HepG2 (cell line): ENCODE results near the gene SHISA9. TPM values are rescaled to one million over a fixed set of nuclear protein-coding genes. Genes with fewer than 3 reads are reported as not detected.

ENCODE experiments used
- ATAC-seq: fragments of 200-7000 bp; cut with Tn5 transposase; 3 replicates; pipeline ENCODE4 v1.9.1; 2020; ENCODE audit warnings: mild to moderate bottlenecking, moderate library complexity
- BruUV-seq: library from RNA; stranded (reverse); fragments of 400-500 nt; replicated peaks from 2 replicates; lab custom pipeline; 2021; lab: Mats Ljungman, UMichigan
- CTCF ChIA-PET: fragments of 300-600 bp; formaldehyde crosslinking; extraction: SDS; loops from one replicate; lab custom pipeline; 2021; ENCODE audit warnings: low total read pairs, inconsistent platforms, low intra/inter-chr PET ratio; lab: Yijun Ruan, JAX
- POLR2A ChIA-PET: fragments of 350-600 bp; sonication (Branson Sonifier 250); formaldehyde crosslinking; loops from one replicate; lab custom pipeline; 2020; ENCODE audit warnings: antibody characterized with exemption, inconsistent platforms; lab: Yijun Ruan, JAX
- DNase-seq: peaks from one replicate; pipeline ENCODE4 v3.0.0-alpha.2; 2015; ENCODE audit warnings: low spot score
- FAIRE-seq: peaks from 3 replicates; lab custom pipeline; 2011; peaks lifted over from hg19 to GRCh38; lab: Jason Lieb, UNC
- H2AFZ ChIP-seq: one replicate; pipeline ENCODE4 v1.6.1; 2011; ENCODE audit warnings: low read length, inconsistent platforms
- H3K27ac ChIP-seq: fragments of 300-600 bp; 3 replicates; pipeline ENCODE4 v1.8.0; 2011; ENCODE audit warnings: mixed run types, mild to moderate bottlenecking, mixed read lengths, low read length, inconsistent platforms; ENCODE audit not compliant: insufficient read depth; ENCODE audit errors: extremely low read length
- H3K27me3 ChIP-seq, 2 experiments: fragments of 200-600 bp in 1 of 2; 2 replicates in 1 of 2; 3 replicates in 1 of 2; pipeline versions ENCODE4 v1.6.0 to v1.8.0; 2011; ENCODE audit warnings: low read length in 2 of 2, mild to moderate bottlenecking in 2 of 2, moderate library complexity in 2 of 2, inconsistent platforms in 1 of 2; ENCODE audit not compliant: insufficient read depth in 2 of 2, control insufficient read depth in 1 of 2
- H3K36me3 ChIP-seq, 2 experiments: fragments of 200-600 bp in 1 of 2; replicated peaks in 1 of 2; 2 replicates in 1 of 2; 3 replicates in 1 of 2; pipeline versions ENCODE4 v1.5.1 to v1.8.0; 2011; ENCODE audit warnings: low read length in 2 of 2, inconsistent platforms in 1 of 2; ENCODE audit not compliant: insufficient read depth in 2 of 2, control insufficient read depth in 1 of 2
- H3K4me1 ChIP-seq: 2 replicates; pipeline ENCODE4 v1.5.1; 2012; ENCODE audit warnings: low read length, inconsistent platforms; ENCODE audit not compliant: insufficient read depth
- H3K4me2 ChIP-seq: 2 replicates; pipeline ENCODE4 v1.6.0; 2011; ENCODE audit warnings: low read depth, low read length, inconsistent platforms
- H3K4me3 ChIP-seq, 3 experiments: fragments of 200-600 bp in 1 of 3; sonication (generic), shearing (Covaris generic) in 1 of 3; replicated peaks in 1 of 3; 2 replicates each; pipeline ENCODE4 v1.5.1; 2011 to 2016; ENCODE audit warnings: low read length in 3 of 3, inconsistent platforms in 2 of 3, low read depth in 2 of 3, mild to moderate bottlenecking in 2 of 3, control low read depth in 1 of 3, mixed read lengths in 1 of 3; ENCODE audit not compliant: insufficient read depth in 1 of 3
- H3K79me2 ChIP-seq: one replicate; pipeline ENCODE4 v1.6.1; 2011; ENCODE audit warnings: low read length, inconsistent platforms; ENCODE audit not compliant: insufficient read depth
- H3K9ac ChIP-seq: 2 replicates; pipeline ENCODE4 v1.6.0; 2011; ENCODE audit warnings: mild to moderate bottlenecking, low read depth, low read length, inconsistent platforms; ENCODE audit not compliant: insufficient read depth
- H3K9me3 ChIP-seq: 2 replicates; pipeline ENCODE4 v1.5.1; 2012; ENCODE audit warnings: mild to moderate bottlenecking, low read length
- H4K20me1 ChIP-seq: 2 replicates; pipeline ENCODE4 v1.6.0; 2011; ENCODE audit warnings: inconsistent platforms, mild to moderate bottlenecking, low read length, moderate library complexity; ENCODE audit not compliant: insufficient read depth
- BHLHE40 ChIP-seq: IDR thresholded peaks from 2 replicates; pipeline ENCODE4 v1.6.1; 2011; ENCODE audit warnings: low read length, improper control_type of control experiment
- DNMT3B ChIP-seq: conservative IDR thresholded peaks from 2 replicates; pipeline ENCODE4 v1.6.1; 2016; ENCODE audit warnings: missing biosample characterization, control low read depth
- FOXO1 ChIP-seq: sonication (generic); formaldehyde crosslinking; IDR thresholded peaks from 2 replicates; pipeline ENCODE4 v1.4.0; 2020; ENCODE audit warnings: missing genetic modification reagents
- FOXP4 ChIP-seq: sonication (generic); formaldehyde crosslinking; IDR thresholded peaks from 2 replicates; pipeline ENCODE4 v1.4.0; 2020; ENCODE audit warnings: missing genetic modification reagents
- MBD4 ChIP-seq: IDR thresholded peaks from 2 replicates; pipeline ENCODE4 v1.6.1; 2012; ENCODE audit warnings: low read length, inconsistent platforms, borderline replicate concordance
- NR0B2 ChIP-seq: sonication (generic); formaldehyde crosslinking; IDR thresholded peaks from 2 replicates; pipeline ENCODE4 v1.4.0; 2020; ENCODE audit warnings: mild to moderate bottlenecking, missing genetic modification reagents
- RBM39 ChIP-seq: fragments of 200-400 bp; formaldehyde crosslinking; IDR thresholded peaks from one replicate; pipeline ENCODE4 v1.6.1; 2018; ENCODE audit warnings: antibody characterized with exemption, mild to moderate bottlenecking, low read depth, low read length; ENCODE audit not compliant: poor library complexity, severe bottlenecking
- SMYD3 ChIP-seq: sonication (generic); formaldehyde crosslinking; IDR thresholded peaks from 2 replicates; pipeline ENCODE4 v1.8.1; 2023; ENCODE audit warnings: mild to moderate bottlenecking, missing genetic modification reagents
- TERF1 ChIP-seq: sonication (generic); formaldehyde crosslinking; IDR thresholded peaks from 2 replicates; pipeline ENCODE4 v1.8.0; 2022; ENCODE audit warnings: mild to moderate bottlenecking, missing genetic modification reagents, moderate library complexity
- TOE1 ChIP-seq: sonication (generic); formaldehyde crosslinking; IDR thresholded peaks from 2 replicates; pipeline ENCODE4 v1.4.0; 2020; ENCODE audit warnings: mild to moderate bottlenecking, missing genetic modification reagents
- YEATS4 ChIP-seq: sonication (generic); formaldehyde crosslinking; IDR thresholded peaks from 2 replicates; pipeline ENCODE4 v1.4.0; 2020; ENCODE audit warnings: missing genetic modification reagents, borderline replicate concordance
- ZBTB7B ChIP-seq: sonication (generic); formaldehyde crosslinking; IDR thresholded peaks from 2 replicates; pipeline ENCODE4 v1.4.0; 2020; ENCODE audit warnings: missing genetic modification reagents
- ZNF33A ChIP-seq: sonication (generic); formaldehyde crosslinking; IDR thresholded peaks from 2 replicates; pipeline ENCODE4 v1.5.1; 2020; ENCODE audit warnings: missing genetic modification reagents, mild to moderate bottlenecking, moderate library complexity, borderline replicate concordance
- ZNF569 ChIP-seq: sonication (generic); formaldehyde crosslinking; IDR thresholded peaks from 2 replicates; pipeline ENCODE4 v1.5.0; 2020; ENCODE audit warnings: mild to moderate bottlenecking, missing genetic modification reagents, moderate library complexity, borderline replicate concordance
- ZNF572 ChIP-seq: sonication (generic); formaldehyde crosslinking; IDR thresholded peaks from 2 replicates; pipeline ENCODE4 v1.5.1; 2020; ENCODE audit warnings: mild to moderate bottlenecking, missing genetic modification reagents
- ZNF713 ChIP-seq: sonication (generic); formaldehyde crosslinking; IDR thresholded peaks from 2 replicates; pipeline ENCODE4 v1.4.0; 2020; ENCODE audit warnings: mild to moderate bottlenecking, missing genetic modification reagents
- WGBS: methylation state at CpG from one replicate; pipeline ENCODE4 v1.1.6; 2017; ENCODE audit warnings: low lambda C conversion rate; 5-methylcytosine and 5-hydroxymethylcytosine counted together
- in situ Hi-C: cut with HindIII; loops from 2 replicates; pipeline ENCODE4 v1.10.0; 2017; ENCODE audit warnings: low pct_unique_long_range_greater_than_20kb; ENCODE audit not compliant: extremely low pct_ligation_motif_present
- intact Hi-C: fragments of 100-400 bp; cut with micrococcal nuclease; formaldehyde crosslinking; loops from one replicate; pipeline ENCODE4 v1.10.0; 2022; ENCODE audit not compliant: unreplicated experiment
- polyA plus RNA-seq, 8 experiments: library from polyadenylated mRNA; depleted of rRNA in 3 of 8; stranded (reverse) in 7 of 8; unstranded in 1 of 8; fragments of >200 nt; fragmentation: Illumina TruSeq in 4 of 8; extraction: Trizol in 4 of 8; gene quantifications; 2 replicates each; pipeline versions ENCODE4 v1.2.1 to v1.2.3, GENCODE V29; 2011 to 2016; ENCODE audit warnings: low read depth in 4 of 8, missing spikeins in 1 of 8, mixed read lengths in 1 of 8; ENCODE audit not compliant: insufficient read depth in 1 of 8
- total RNA-seq, 5 experiments: library from RNA; depleted of rRNA; stranded (reverse); fragments of >200 nt; fragmentation: Illumina TruSeq; extraction: Trizol; gene quantifications; 2 replicates each; pipeline ENCODE4 v1.2.3, GENCODE V29; 2016; ENCODE audit warnings: low read depth in 1 of 5

The SHISA9 gene
- total and polyA plus RNA-seq, 2 of the 13 experiments (the other 11 are each of a cell fraction or from before 2014, with no cell fraction given) = 0.01 TPM; not detected in 1

- TF ChIP-seq FOXP4 (no peak), ZNF572 (CRISPR knock-in tag) (no peak), RBM39 (no peak), ZNF33A (CRISPR knock-in tag) (no peak), ZNF569 (CRISPR knock-in tag) (no peak), MBD4 (no peak)
- DNase-seq (no peak), ATAC-seq (no peak), FAIRE-seq (no peak)
- no peaks in the 10 kb centered on the region for H4K20me1 ChIP-seq
- CTCF ChIA-PET = no interaction called here
- intact Hi-C loops (no loop called here), in situ Hi-C loops (no loop called here)
- no peak overlapping the region for H3K27ac ChIP-seq
- H3K9me3 ChIP-seq = no peaks in the 10 kb centered on the region
- no peaks in the 10 kb centered on the region for H3K79me2 ChIP-seq
- H3K4me2 ChIP-seq = no peak overlapping the region
- H3K27me3 ChIP-seq = no peaks in the 10 kb centered on the region
- no peaks in the 10 kb centered on the region for H3K36me3 ChIP-seq
- POLR2A ChIA-PET = no interaction called here
- no peaks in the 10 kb centered on the region for H3K4me1 ChIP-seq
- WGBS = 49% methylated on average over 5 of the region's 5 CpGs
- no peak overlapping the region for H3K4me3 ChIP-seq
- no peak overlapping the region for H2AFZ ChIP-seq
- no TSS peak for BruUV-seq
- no peak overlapping the region for H3K9ac ChIP-seq
Measured at GRCh38 chr16:13029786-13030185, 128.4 kb downstream of the SHISA9 start.

GRCh38 chr16:13030769-13031168 is 129.4 kb downstream of the SHISA9 start:
- Histone ChIP-seq H3K4me3 (no peak overlapping the region), H3K4me2 (no peak overlapping the region), H3K27me3 (no peaks in the 10 kb centered on the region), H3K36me3 (no peaks in the 10 kb centered on the region), H4K20me1 (no peaks in the 10 kb centered on the region), H3K4me1 (no peaks in the 10 kb centered on the region), H2AFZ (no peak overlapping the region), H3K27ac (no peak overlapping the region), H3K79me2 (no peaks in the 10 kb centered on the region), H3K9ac (no peak overlapping the region), H3K9me3 (no peaks in the 10 kb centered on the region)
- CTCF ChIA-PET = no interaction called here
- in situ Hi-C loops = no loop called here
- FAIRE-seq = no peak
- intact Hi-C loops = no loop called here
- 20% methylated on average over 6 of the region's 6 CpGs for WGBS
- no peak for DNase-seq
- no peak for ATAC-seq
- BruUV-seq = no TSS peak
- POLR2A ChIA-PET = no interaction called here
- no peak for TF ChIP-seq ZNF713 (CRISPR knock-in tag)
- TF ChIP-seq ZBTB7B = no peak
- TF ChIP-seq SMYD3 = no peak
- TF ChIP-seq NR0B2 (CRISPR knock-in tag) = no peak
- TF ChIP-seq YEATS4 = no peak
- TF ChIP-seq TERF1 (CRISPR knock-in tag) = no peak
- TF ChIP-seq BHLHE40 = no peak
- TF ChIP-seq TOE1 = no peak
- no peak for TF ChIP-seq DNMT3B (CRISPR knock-in tag)
- TF ChIP-seq FOXO1 = no peak
